GM12864 (cell line): Measurements from ENCODE around the gene UBE2S.

ENCODE experiments used
- DNase-seq: peaks from one replicate; pipeline ENCODE4 v3.0.0-alpha.2; 2011; ENCODE audit warnings: low read depth
- H3K4me3 ChIP-seq: 2 replicates; pipeline ENCODE4 v1.5.1; 2011; ENCODE audit warnings: mild to moderate bottlenecking, low read depth, low read length, control low read depth
- CTCF ChIP-seq: IDR thresholded peaks from 2 replicates; pipeline ENCODE4 v1.5.1; 2011; ENCODE audit warnings: low read depth, mild to moderate bottlenecking, moderate library complexity, low read length, control low read depth, inconsistent platforms; ENCODE audit errors: missing control alignments

The UBE2S gene

GRCh38 chr19:55437410-55437809 is 29.8 kb upstream of the UBE2S start:
- no peak overlapping the region for H3K4me3 ChIP-seq
- TF ChIP-seq CTCF = no peak
- no peak for DNase-seq

- no peak for DNase-seq
- H3K4me3 ChIP-seq = no peak overlapping the region
- TF ChIP-seq CTCF = no peak
Measured at GRCh38 chr19:55436847-55437246, 29.3 kb upstream of the UBE2S start.

GRCh38 chr19:55435020-55435419 is 27.4 kb upstream of the UBE2S start:
- no peak for DNase-seq
- no peak for TF ChIP-seq CTCF
- no peak overlapping the region for H3K4me3 ChIP-seq

- no peak for TF ChIP-seq CTCF
- DNase-seq = no peak
- H3K4me3 ChIP-seq = no peak overlapping the region
Measured at GRCh38 chr19:55434356-55434919, 26.9 kb upstream of the UBE2S start.

GRCh38 chr19:55433292-55433691 is 25.7 kb upstream of the UBE2S start:
- DNase-seq = no peak
- no peak overlapping the region for H3K4me3 ChIP-seq
- no peak for TF ChIP-seq CTCF

- H3K4me3 ChIP-seq = no peak overlapping the region
- no peak for TF ChIP-seq CTCF
- DNase-seq = no peak
Measured at GRCh38 chr19:55432241-55432959, 24.8 kb upstream of the UBE2S start.

- no peak overlapping the region for H3K4me3 ChIP-seq
- no peak for TF ChIP-seq CTCF
- DNase-seq = no peak
Measured at GRCh38 chr19:55431183-55431582, 23.6 kb upstream of the UBE2S start.
